Activated CD8-positive, alpha-beta memory T cell treated with anti-CD3 and anti-CD28 coated beads for 48 hours (primary cell): Measurements from ENCODE around the gene UNC5B.

Experiments
- DNase-seq, 3 experiments: peaks; one replicate each; pipeline ENCODE4 v3.0.0-alpha.2; 2020; ENCODE audit warnings: low read depth in 2 of 3, low spot score in 2 of 3

Gene UNC5B

DNA sequence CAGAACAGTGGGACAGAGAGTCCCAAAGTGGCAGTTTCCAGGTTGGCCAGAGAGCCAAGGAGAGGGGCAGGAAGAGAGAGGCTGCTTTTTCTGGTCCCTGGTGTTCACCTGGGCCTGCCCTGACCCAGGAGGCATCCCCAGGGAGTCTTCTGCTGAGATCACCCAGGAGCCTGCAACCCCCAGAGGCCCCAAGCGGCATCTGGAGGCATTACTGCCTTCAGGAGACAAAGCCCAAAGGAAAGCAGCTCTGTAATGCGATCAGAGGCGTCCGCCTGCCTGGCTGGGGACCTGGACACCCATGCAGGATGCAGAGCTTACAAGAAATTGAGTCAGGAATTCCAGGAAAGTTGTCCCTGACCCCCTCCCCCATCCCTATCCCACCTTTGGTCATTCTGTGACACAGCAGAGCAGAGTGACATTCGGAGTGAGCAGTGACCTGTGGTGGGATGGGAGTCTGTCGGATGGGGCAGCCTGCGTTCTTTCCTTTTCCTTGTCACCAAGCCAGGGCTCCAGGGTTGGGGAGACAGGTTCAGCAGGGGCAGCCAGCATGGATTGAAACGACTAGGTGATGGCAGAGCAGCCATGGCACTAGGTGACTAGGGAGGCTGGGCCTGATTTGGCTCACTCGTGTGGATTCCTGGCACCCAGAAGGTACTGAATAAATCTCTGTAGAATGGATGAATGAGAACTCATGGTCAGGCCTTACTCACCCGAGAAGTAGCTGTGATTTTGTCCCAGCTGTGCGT, 10.4 kb downstream of the UNC5B start:
- DNase-seq = no peak

DNA sequence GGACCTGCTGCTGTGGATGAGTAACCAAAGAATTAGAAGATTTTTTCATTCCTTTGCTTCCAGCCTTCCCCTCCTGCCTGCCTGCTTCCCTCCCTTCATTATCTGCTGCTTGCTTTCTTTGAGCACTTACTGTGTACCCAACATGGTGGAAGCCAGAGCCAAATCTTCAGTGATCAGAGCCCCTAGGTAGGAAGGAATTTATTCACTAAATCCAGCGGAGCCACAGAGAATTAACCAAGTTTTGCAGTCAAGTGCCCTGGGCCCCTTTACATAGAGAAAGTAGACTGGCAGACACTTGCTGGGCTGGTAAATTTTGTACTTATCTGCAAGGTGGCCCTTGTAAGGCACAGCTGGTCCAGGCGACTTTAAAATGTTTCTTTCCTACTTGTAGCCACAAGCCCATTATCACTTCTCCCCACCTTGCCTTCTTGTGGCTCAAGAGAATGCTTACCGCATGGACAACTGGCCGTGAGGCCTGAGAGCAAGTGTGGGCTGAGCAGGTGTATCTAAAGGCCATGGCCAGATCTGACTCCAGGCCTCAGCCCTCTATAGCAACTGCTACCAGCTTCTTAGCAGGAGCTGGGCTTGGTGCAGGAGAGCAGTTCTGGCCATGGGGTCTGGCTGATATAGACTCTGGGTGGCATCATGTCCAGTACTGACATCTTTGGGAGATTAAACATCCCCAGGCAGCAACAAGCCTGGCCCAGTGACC, 11.1 kb downstream of the UNC5B start:
- no peak for DNase-seq

DNA sequence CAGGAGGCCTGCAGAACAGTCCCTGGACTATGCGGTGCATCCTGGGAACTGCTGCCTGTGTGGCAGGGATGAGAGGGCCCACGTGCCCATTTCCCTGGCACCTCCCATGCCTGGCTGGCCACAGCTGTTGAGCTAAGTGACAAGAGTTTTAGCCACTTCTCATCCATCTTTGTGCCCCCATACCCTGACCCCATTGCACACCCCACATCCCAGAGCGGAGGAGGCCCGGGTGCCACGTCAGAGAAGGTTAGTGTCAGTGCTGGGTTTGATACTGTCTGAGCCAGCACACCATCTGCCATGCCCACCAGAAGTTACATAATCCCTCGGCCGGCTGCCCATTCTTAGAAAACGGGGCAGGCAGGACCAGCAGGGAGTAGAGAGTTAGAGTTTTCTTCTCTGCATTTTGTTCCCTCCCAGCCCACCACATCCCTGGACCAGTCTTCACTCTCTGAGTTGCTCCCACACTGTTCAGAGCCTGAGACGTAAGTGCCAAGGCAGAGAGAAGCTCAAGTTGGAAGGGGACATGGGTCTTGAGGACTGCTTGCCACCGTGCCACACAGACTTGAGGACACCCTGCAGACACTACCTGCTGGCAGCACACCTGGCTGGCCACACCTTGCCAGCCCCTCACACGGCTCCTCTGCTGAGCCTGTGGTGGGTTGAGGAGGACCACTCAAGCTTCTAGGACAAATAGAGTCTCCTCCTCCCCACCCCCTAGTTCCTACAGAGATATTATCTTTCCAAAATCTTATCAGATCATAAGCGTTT, 13.1 kb downstream of the UNC5B start:
- no peak for DNase-seq

DNA sequence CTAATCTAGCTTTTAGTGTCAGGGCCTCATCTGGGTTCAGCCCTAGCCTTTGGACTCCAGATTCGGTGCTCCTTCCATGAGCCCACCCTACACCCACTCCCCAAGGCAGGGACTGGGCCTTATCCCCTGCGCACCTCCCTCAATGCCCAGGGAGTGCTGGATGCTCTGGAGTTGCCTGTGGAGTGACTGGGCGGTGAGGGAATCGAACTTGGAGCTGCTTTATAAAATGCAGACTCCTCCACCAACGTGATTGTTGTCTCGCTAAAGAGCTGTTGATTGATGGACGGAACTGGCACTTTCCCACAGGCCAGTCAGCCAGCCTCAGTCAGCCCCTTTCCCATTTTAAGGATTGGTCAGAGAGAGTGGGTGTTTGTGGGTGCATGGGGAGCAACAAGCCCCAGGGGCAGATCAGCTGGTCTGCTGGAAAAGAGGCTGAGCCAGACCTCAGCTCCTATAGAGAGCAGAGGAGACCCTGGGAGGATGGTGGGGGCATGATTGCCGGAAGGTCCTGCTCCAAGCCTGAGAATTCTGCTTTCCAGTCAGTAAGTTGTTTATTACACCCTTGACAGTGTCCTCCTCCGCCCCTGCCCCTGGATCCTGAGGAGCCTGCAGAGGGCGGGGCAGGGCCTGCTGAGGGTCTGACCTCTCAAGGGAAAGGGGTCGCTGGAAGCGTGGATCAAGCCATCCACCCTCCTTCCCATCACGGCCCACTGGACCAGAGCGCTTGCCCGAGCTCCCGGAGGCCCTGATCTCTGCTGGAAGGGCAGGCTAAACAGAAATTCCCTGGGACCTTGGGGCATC, 16.7 kb downstream of the UNC5B start:
- DNase-seq = no peak

DNA sequence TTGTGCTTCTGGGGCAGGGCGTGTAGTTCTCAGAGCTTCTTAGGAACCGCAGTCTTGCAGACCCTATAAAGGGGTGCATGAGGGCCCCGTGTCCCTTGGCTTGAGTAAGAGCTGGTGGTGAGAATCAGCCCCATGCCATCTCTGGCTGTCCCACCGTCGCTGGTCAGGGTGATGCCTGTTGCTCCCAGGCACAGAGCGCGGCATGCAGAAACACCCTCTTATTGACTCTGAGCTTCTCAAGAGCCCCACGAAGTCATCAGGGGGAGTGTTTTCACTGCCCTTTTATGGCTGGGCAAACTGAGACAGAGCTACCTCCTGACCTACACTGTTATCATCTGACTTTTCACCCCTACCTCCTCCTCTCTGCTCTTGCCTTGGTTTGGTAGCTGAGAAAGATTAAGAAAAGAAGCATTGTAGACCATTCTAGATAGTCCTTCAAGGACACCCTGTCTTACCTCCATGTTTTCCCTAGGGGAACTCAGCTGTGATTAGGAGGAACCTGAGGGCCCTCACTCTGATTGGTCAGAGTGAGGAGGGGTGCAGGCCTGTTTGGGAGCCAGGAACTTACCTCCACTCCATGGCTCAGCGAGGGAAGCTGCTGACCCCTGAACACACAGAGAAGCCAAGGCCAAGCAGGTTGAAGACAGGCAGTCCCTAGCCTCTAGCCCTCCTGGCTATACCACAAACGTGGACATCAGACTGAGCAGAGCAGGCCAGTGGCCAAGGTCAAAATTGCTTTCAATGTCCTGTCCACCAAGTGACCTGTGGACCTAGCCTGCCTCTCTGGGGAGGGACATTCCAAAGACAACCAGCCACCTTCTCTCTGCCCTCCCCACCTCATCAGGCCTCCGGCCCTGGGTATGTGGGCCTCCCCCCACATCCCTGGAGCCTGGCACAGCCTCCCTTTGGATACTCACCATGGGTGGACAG, 17.6 kb downstream of the UNC5B start:
- no peak for DNase-seq

DNA sequence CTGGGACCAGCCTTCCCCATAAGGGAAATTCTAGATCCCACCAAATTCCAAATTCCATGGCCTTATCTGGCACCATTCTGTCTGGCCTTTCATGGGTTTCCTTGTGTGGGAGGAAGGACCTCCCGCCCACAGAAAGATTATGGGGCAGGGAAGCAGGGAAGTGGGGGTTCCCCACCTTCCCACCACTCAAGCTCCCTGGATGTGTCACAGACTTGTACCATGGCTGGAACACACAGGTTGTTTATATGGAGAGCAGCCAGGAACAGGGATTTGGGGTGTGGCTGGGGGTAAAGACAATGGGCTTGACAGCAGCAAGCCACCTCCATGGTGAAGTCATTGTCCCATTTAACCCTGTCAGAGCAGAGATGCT, 18.3 kb downstream of the UNC5B start:
- DNase-seq = no peak

DNA sequence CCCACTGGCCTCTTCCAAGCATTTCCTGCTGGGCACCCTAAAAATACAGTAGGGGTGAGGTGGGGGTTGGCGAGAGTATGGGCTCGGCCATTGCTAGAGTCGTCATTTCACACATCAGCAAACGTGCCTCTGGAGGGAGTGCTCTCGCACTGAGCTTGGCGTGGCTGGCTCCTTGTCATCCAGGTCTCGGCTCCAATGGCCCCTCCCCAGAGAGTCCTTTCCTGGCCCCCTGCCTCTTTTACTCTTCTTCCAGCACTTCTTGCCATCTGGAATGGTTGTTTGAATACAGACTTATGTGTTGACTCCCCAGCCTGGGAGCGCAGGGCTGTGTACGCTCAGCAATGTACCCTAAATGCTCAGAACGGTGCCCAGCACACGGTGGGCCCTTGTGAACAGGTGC, 18.8 kb downstream of the UNC5B start:
- no peak for DNase-seq

DNA sequence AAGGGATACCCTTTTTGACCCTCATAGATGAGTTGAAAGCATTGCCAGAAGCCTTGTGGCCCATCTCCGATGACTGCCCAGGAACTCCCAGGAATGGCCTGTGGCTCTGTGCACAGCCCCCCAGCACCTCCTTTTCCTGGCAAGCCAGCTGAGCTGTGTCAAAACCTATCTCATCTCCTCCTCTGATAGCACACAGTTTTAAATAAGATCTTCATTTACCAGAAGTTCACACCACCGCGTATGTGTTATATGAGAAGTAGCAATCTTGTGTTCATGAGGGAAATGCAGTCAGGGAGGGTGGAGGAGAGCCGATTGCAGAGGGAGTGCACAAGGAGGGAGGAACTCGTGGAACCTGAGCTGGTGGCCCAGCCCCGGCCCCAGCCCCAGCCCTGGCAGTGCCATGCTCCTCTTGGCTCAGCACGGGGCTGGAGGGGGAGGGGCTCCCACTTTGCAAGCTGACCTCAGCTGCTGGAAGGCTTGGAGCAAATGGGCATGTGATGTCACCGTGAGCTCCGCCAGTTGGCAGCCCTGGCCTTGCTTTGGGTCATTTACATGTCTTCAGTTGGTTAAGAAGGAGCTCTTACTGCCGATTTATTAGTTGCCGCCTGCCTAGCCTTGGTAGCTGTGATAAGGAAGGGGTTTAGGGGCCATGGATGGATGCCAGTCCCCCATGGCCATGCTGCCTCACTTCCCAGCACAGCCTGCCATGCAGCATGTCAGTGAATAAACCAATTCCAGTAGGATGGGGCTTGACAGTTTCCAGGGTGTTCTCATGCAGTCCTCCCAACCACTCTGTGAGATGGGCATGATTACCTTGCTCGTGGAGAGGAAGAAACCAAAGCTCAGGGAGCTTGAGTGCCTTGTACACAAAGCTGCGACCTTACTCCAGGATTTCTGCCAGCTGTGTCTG, 20.0 kb downstream of the UNC5B start:
- DNase-seq = no peak

DNA sequence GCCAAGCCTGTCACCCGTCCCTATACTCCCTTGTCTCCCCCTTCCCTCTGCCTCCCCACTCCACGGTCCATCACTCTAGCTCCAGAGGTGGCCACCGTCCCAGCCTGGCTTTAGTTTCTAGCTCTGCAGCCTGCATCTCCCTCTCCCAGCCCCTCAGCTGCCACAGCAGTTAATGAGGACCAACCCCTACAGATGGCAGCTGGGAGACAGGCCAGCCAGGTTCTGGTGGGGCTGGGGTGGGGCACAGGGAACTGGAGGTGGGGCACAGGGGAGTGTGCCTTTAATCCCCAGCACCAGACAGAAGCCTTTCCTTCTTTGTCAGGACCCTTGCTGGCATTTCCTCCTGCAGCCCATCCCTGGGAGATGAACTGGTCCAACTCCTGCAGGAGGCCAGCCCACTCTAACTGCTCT, 21.1 kb downstream of the UNC5B start:
- no peak for DNase-seq

DNA sequence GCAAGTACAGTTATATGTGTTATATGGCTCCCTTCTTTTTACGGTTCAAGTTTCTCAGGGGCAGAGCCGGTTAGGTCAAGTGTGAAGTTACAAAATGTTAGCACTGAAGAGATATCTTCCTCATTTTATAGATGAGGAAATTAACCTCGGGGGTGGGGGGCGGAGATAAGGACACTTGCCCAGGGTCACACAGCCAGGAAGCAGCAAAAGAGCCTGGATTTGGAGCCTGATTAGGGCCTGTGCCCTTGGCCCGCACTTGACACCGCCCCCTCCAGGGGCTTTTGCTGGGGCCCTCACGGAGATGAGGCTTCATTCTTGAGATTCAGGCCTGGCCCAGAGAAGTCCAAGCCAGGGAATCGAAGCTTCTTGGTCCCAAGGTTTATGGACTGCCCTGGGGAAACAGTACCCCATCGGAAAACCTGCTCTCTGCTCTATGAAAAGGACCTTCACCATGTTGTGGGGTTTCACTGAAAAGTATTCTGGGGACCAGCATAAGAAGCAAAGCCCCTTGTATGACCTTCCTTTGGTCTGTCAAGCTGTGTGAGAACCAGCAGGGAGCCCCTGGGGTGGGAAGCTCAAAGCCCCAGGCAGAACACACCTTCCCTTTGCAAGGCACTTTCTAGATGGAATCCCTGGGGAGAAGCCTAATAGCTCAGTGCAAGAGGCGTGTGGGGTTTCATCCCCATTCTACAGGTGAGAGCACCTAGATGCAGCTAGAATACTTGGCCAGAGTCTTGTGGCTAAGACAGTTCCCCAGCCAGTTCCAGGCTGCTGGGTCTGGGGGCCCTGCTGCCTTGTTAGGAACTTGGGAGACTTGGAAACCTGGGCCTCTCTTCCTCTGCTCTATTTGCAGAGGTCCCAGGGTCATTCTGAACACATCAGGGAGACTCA, 21.9 kb downstream of the UNC5B start:
- DNase-seq = no peak

DNA sequence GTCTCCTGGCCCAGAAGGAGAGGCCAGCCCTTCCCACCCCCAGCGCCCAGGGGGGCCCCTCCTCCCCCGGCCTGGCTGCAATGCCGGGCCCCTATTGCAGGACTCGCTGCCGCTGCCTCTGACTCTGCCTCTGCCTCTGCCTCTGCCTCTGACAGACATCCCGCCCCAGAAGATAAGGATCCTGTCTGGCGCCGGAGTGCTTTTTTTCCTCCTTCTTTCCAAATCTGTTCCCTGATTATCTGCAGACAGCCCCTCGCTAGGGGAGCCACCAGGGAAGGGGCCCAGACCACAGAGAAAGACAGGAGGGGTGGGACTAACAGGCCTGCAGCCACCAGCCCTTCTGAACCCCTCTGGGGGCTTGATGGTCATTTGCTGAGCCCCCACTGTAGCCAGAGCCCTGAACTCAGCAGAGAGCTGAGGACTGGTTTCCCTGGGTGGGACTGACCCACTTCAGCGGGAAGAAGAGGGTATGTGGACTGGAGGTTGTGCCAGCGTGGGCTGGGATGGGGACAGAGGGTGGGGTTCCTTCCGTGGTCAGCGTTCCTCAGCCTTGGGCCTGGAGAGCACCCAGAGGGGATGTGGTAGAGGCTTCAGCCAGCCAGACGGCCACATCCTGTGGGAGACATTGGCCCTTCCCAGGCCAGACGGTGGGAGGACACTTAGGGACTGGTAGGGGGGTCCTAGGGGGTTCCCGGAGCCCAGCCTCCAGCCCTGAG, 22.8 kb downstream of the UNC5B start:
- no peak for DNase-seq

DNA sequence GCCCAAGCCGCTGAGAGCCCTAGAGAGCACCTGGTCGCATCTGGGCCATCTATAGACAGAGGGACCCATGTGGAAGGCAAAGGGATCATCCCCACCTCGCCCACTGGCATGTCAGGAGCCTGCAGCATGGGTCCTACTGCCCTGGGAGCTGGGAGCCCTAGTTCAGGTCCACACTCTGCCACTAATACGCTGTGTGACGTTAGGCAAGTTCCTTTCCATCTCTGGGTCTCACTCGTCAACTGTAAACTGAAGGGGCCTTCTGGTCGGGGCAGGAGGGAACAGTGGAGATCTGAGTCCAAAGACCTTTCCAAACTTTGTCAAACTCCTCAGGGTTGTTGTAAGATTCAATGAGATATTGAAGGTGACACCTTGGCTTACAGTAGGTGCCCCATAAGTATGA, 23.4 kb downstream of the UNC5B start:
- no peak for DNase-seq

DNA sequence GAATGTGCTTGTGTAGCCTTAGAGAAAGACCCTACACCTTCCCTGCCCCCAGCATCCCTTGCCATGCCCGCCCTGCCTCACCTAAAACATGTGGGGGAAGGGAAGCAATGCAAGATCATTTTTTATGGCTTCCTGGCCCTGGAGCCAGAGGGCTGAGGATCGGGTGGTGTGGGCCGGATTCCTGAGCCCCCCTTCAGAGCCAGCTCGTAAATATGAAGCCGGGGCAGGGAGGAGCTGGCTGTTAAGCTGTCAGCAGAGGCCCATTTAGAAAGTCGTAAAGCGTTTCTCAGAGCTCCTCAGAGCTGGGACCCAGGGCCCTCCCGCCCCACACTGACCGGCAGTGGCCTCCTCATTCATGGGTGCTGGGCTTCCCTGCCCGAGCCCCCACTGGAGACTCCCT, 23.9 kb downstream of the UNC5B start:
- no peak for DNase-seq

DNA sequence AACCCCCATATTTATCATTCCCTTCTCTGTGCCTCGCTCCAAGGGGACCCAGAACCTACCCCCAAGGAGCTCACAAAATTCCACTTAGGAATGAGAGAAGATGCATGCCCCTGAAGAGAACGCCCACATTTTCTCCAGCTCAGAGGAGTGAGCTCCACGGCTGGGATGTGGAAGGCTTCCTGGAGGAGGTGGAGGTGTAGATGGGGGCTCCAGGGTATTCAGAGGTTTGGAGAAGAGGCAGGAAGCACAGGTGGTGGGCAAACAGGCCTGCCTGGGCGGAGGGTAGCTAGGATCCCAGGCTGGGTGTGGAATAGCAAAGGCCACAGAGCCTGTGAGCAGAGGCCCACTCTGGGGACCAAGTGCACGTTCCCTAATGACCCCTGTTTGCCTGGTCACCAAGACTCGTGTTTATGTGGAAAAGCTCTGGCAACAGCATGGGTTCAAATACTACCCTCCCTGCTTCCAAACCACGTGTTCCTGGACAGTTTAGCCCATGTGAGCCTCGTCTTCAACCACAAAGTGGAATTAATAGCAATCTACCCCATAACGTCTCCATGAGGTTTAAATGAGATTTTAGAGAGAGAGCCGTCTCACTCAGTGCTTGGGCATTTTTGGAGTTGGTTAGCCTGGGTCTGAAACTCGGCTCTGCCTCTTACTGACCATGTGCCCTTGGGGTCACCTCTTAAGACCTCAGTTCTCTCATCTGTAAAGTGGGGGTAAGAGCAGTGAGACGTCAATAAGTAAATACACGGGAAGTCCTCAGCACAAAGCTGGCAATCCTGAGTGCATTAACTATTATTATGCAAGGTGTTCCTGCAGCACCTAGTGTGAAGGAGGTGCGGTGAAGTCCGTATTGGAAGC, 24.7 kb downstream of the UNC5B start:
- DNase-seq = no peak

DNA sequence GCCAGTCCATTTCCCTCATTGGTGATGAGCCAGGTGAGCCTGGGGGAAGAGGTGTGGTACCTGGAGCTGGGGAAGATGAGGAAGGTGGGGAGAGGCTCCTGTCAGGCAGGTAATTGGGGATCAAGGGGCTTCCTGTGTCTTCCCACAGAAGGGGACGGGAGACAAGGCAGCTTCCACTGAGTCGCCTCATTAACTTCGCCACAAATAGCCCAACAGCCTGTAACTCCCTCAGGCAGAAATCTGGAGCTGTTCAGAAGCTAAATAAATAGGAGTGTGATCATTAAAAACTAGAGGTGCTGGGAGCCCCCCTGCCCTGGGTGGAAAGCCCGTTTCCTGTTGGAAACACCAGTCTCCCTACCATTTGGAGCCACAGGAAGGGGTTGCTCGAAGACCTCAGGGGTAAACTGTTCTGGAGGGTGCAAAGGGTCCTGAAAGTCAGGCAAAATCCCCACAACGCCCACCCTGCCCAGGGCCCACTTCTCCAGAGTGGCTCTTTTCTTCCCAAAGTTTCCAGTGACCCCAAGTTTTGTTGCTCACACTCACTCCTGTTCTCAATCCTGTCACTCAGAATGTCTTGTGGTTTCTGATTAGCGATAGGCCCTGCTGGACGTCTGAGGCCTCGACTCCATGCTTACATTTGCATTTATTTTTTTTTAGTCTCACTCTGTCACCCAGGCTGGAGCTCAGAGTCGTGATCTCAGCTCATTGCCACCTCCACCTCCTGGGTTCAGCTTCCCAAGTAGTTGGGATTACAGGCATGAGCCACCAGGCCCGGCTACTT, 25.7 kb downstream of the UNC5B start:
- no peak for DNase-seq

DNA sequence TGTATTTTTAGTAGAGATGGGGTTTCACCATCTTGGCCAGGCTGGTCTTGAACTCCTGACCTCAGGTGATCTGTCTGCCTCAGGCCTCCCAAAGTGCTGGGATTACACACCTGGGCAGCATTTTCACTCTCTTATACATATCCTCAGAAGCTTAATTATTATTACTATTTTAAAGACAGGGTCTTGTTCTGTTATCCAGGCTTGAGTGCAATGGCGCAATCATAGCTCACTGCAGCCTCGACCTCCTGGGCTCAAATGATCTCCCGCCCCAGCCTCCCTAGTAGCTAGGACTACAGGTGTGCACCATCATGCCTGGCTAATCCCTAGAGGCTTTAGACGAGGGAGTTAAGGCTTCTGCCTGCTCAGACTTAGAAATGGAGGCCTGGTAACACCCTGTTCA, 26.3 kb downstream of the UNC5B start:
- DNase-seq = no peak
